ENCODE results near the gene GPR87. TPM values are rescaled to one million over a fixed set of nuclear protein-coding genes. Genes with fewer than 3 reads are reported as not detected.
A peak's percentile ranks its signal among the peaks of the same experiment; 100 is the strongest.

The GPR87 gene
- total and polyA plus RNA-seq, 2 donors, result 4.0 to 20.8 TPM

- DNase-seq (ENCODE audit: low read depth in 6 of 9, low spot score in 9 of 9), result no peak
- H3K36me3 ChIP-seq (ENCODE audit: control insufficient read depth in 2 of 2, insufficient read depth in 2 of 2, low read length in 1 of 2), result no peaks in the 10 kb centered on the region
- H3K9me3 ChIP-seq (ENCODE audit: control insufficient read depth in 2 of 2, insufficient read depth in 1 of 2, low read length in 1 of 2), result no peaks in the 10 kb centered on the region
- H3K4me1 ChIP-seq (ENCODE audit: control insufficient read depth in 2 of 2, insufficient read depth in 2 of 2, low read length in 2 of 2), result peaks cover 0 to 7% of the 10 kb centered on the region in 2 donors
- H3K4me3 ChIP-seq (ENCODE audit: low read length in 2 of 2), result no peak overlapping the region
- no peak overlapping the region for H3K27ac ChIP-seq (ENCODE audit: low read depth in 1 of 2, low read length in 1 of 2)
- 97% methylated on average over 2 of the region's 2 CpGs for WGBS
- H3K27me3 ChIP-seq (ENCODE audit: control insufficient read depth in 2 of 2, insufficient read depth in 1 of 2, low read length in 1 of 2), result no peaks in the 10 kb centered on the region
Measured at GRCh38 chr3:151309566-151309965, 7.1 kb downstream of the GPR87 start.

- Histone ChIP-seq H3K9me3 (ENCODE audit: control insufficient read depth in 2 of 2, insufficient read depth in 1 of 2, low read length in 1 of 2) (no peaks in the 10 kb centered on the region), H3K27ac (ENCODE audit: low read depth in 1 of 2, low read length in 1 of 2) (no peak overlapping the region), H3K27me3 (ENCODE audit: control insufficient read depth in 2 of 2, insufficient read depth in 1 of 2, low read length in 1 of 2) (no peaks in the 10 kb centered on the region), H3K4me3 (ENCODE audit: low read length in 2 of 2) (no peak overlapping the region), H3K36me3 (ENCODE audit: control insufficient read depth in 2 of 2, insufficient read depth in 2 of 2, low read length in 1 of 2) (no peaks in the 10 kb centered on the region), H3K4me1 (ENCODE audit: control insufficient read depth in 2 of 2, insufficient read depth in 2 of 2, low read length in 2 of 2) (peaks cover 0 to 7% of the 10 kb centered on the region in 2 donors)
- DNase-seq (ENCODE audit: low read depth in 6 of 9, low spot score in 9 of 9), result peak in 1 of 9 donors; percentile 19
- WGBS, result 100% methylated on average over 1 of the region's 1 CpG
Measured at GRCh38 chr3:151307583-151308488, 8.8 kb downstream of the GPR87 start.

GRCh38 chr3:151307131-151307530 is 9.5 kb downstream of the GPR87 start:
- Histone ChIP-seq H3K36me3 (ENCODE audit: control insufficient read depth in 2 of 2, insufficient read depth in 2 of 2, low read length in 1 of 2) (no peaks in the 10 kb centered on the region), H3K27ac (ENCODE audit: low read depth in 1 of 2, low read length in 1 of 2) (no peak overlapping the region)

GRCh38 chr3:151306168-151306810 is 10.3 kb downstream of the GPR87 start:
- Histone ChIP-seq H3K27me3 (ENCODE audit: control insufficient read depth in 2 of 2, insufficient read depth in 1 of 2, low read length in 1 of 2) (no peaks in the 10 kb centered on the region), H3K36me3 (ENCODE audit: control insufficient read depth in 2 of 2, insufficient read depth in 2 of 2, low read length in 1 of 2) (no peaks in the 10 kb centered on the region), H3K9me3 (ENCODE audit: control insufficient read depth in 2 of 2, insufficient read depth in 1 of 2, low read length in 1 of 2) (no peaks in the 10 kb centered on the region), H3K4me3 (ENCODE audit: low read length in 2 of 2) (no peak overlapping the region), H3K27ac (ENCODE audit: low read depth in 1 of 2, low read length in 1 of 2) (no peak overlapping the region), H3K4me1 (ENCODE audit: control insufficient read depth in 2 of 2, insufficient read depth in 2 of 2, low read length in 2 of 2) (peaks cover 0 to 7% of the 10 kb centered on the region in 2 donors)
- no peak for DNase-seq (ENCODE audit: low read depth in 6 of 9, low spot score in 9 of 9)
- 95% methylated on average over 6 of the region's 6 CpGs for WGBS

More at GRCh38 chr3:151307131-151307530, 9.5 kb downstream of the GPR87 start:
- H3K4me3 ChIP-seq (ENCODE audit: low read length in 2 of 2), result no peak overlapping the region
- no peaks in the 10 kb centered on the region for H3K9me3 ChIP-seq (ENCODE audit: control insufficient read depth in 2 of 2, insufficient read depth in 1 of 2, low read length in 1 of 2)
- peaks cover 0 to 7% of the 10 kb centered on the region in 2 donors for H3K4me1 ChIP-seq (ENCODE audit: control insufficient read depth in 2 of 2, insufficient read depth in 2 of 2, low read length in 2 of 2)
- no peak for DNase-seq (ENCODE audit: low read depth in 6 of 9, low spot score in 9 of 9)
- H3K27me3 ChIP-seq (ENCODE audit: control insufficient read depth in 2 of 2, insufficient read depth in 1 of 2, low read length in 1 of 2), result no peaks in the 10 kb centered on the region

- no peak for DNase-seq (ENCODE audit: low read depth in 6 of 9, low spot score in 9 of 9)
- WGBS, result 92% methylated on average over 4 of the region's 4 CpGs
- H3K4me3 ChIP-seq (ENCODE audit: low read length in 2 of 2), result no peak overlapping the region
- H3K4me1 ChIP-seq (ENCODE audit: control insufficient read depth in 2 of 2, insufficient read depth in 2 of 2, low read length in 2 of 2), result peaks cover 0 to 7% of the 10 kb centered on the region in 2 donors
- peak overlapping the region in 1 of 2 donors; percentile 54 for H3K27ac ChIP-seq (ENCODE audit: low read depth in 1 of 2, low read length in 1 of 2)
- H3K27me3 ChIP-seq (ENCODE audit: control insufficient read depth in 2 of 2, insufficient read depth in 1 of 2, low read length in 1 of 2), result no peaks in the 10 kb centered on the region
- H3K9me3 ChIP-seq (ENCODE audit: control insufficient read depth in 2 of 2, insufficient read depth in 1 of 2, low read length in 1 of 2), result no peaks in the 10 kb centered on the region
- H3K36me3 ChIP-seq (ENCODE audit: control insufficient read depth in 2 of 2, insufficient read depth in 2 of 2, low read length in 1 of 2), result no peaks in the 10 kb centered on the region
Measured at GRCh38 chr3:151305775-151306151, 10.9 kb downstream of the GPR87 start.

- WGBS, result 85% methylated on average over 7 of the region's 7 CpGs
- peaks cover 0 to 7% of the 10 kb centered on the region in 2 donors for H3K4me1 ChIP-seq (ENCODE audit: control insufficient read depth in 2 of 2, insufficient read depth in 2 of 2, low read length in 2 of 2)
- no peak for DNase-seq (ENCODE audit: low read depth in 6 of 9, low spot score in 9 of 9)
- no peaks in the 10 kb centered on the region for H3K36me3 ChIP-seq (ENCODE audit: control insufficient read depth in 2 of 2, insufficient read depth in 2 of 2, low read length in 1 of 2)
- no peaks in the 10 kb centered on the region for H3K27me3 ChIP-seq (ENCODE audit: control insufficient read depth in 2 of 2, insufficient read depth in 1 of 2, low read length in 1 of 2)
- peak overlapping the region; percentile 11 to 54 for H3K27ac ChIP-seq (ENCODE audit: low read depth in 1 of 2, low read length in 1 of 2)
- H3K4me3 ChIP-seq (ENCODE audit: low read length in 2 of 2), result no peak overlapping the region
- no peaks in the 10 kb centered on the region for H3K9me3 ChIP-seq (ENCODE audit: control insufficient read depth in 2 of 2, insufficient read depth in 1 of 2, low read length in 1 of 2)
Measured at GRCh38 chr3:151305060-151305774, 11.4 kb downstream of the GPR87 start.

GRCh38 chr3:151303751-151304150 is 12.9 kb downstream of the GPR87 start:
- H3K36me3 ChIP-seq (ENCODE audit: control insufficient read depth in 2 of 2, insufficient read depth in 2 of 2, low read length in 1 of 2), result no peaks in the 10 kb centered on the region
- no peaks in the 10 kb centered on the region for H3K27me3 ChIP-seq (ENCODE audit: control insufficient read depth in 2 of 2, insufficient read depth in 1 of 2, low read length in 1 of 2)
- WGBS, result 97% methylated on average over 2 of the region's 2 CpGs
- H3K4me3 ChIP-seq (ENCODE audit: low read length in 2 of 2), result no peak overlapping the region
- H3K27ac ChIP-seq (ENCODE audit: low read depth in 1 of 2, low read length in 1 of 2), result no peak overlapping the region
- peaks cover 0 to 7% of the 10 kb centered on the region in 2 donors for H3K4me1 ChIP-seq (ENCODE audit: control insufficient read depth in 2 of 2, insufficient read depth in 2 of 2, low read length in 2 of 2)
- no peak for DNase-seq (ENCODE audit: low read depth in 6 of 9, low spot score in 9 of 9)
- no peaks in the 10 kb centered on the region for H3K9me3 ChIP-seq (ENCODE audit: control insufficient read depth in 2 of 2, insufficient read depth in 1 of 2, low read length in 1 of 2)

- H3K4me3 ChIP-seq (ENCODE audit: low read length in 2 of 2), result no peak overlapping the region
- DNase-seq (ENCODE audit: low read depth in 6 of 9, low spot score in 9 of 9), result no peak
- H3K4me1 ChIP-seq (ENCODE audit: control insufficient read depth in 2 of 2, insufficient read depth in 2 of 2, low read length in 2 of 2), result peaks cover 0 to 4% of the 10 kb centered on the region in 2 donors
- H3K27ac ChIP-seq (ENCODE audit: low read depth in 1 of 2, low read length in 1 of 2), result no peak overlapping the region
- no peaks in the 10 kb centered on the region for H3K36me3 ChIP-seq (ENCODE audit: control insufficient read depth in 2 of 2, insufficient read depth in 2 of 2, low read length in 1 of 2)
- H3K9me3 ChIP-seq (ENCODE audit: control insufficient read depth in 2 of 2, insufficient read depth in 1 of 2, low read length in 1 of 2), result no peaks in the 10 kb centered on the region
- no peaks in the 10 kb centered on the region for H3K27me3 ChIP-seq (ENCODE audit: control insufficient read depth in 2 of 2, insufficient read depth in 1 of 2, low read length in 1 of 2)
- WGBS, result 96% methylated on average over 3 of the region's 3 CpGs
Measured at GRCh38 chr3:151301787-151302186, 14.8 kb downstream of the GPR87 start.

GRCh38 chr3:151300539-151300938 is 16.1 kb downstream of the GPR87 start:
- no peaks in the 10 kb centered on the region for H3K9me3 ChIP-seq (ENCODE audit: control insufficient read depth in 2 of 2, insufficient read depth in 1 of 2, low read length in 1 of 2)
- no peak overlapping the region for H3K27ac ChIP-seq (ENCODE audit: low read depth in 1 of 2, low read length in 1 of 2)
- no peak for DNase-seq (ENCODE audit: low read depth in 6 of 9, low spot score in 9 of 9)
- H3K36me3 ChIP-seq (ENCODE audit: control insufficient read depth in 2 of 2, insufficient read depth in 2 of 2, low read length in 1 of 2), result no peaks in the 10 kb centered on the region
- no peaks in the 10 kb centered on the region for H3K27me3 ChIP-seq (ENCODE audit: control insufficient read depth in 2 of 2, insufficient read depth in 1 of 2, low read length in 1 of 2)
- H3K4me1 ChIP-seq (ENCODE audit: control insufficient read depth in 2 of 2, insufficient read depth in 2 of 2, low read length in 2 of 2), result peaks cover 0 to 4% of the 10 kb centered on the region in 2 donors
- H3K4me3 ChIP-seq (ENCODE audit: low read length in 2 of 2), result no peak overlapping the region
- WGBS, result 97% methylated on average over 1 of the region's 1 CpG

Measured in thymus (tissue), 11 donors.